Measurements from ENCODE around the gene SEPTIN11.
A peak's percentile ranks its signal among the peaks of the same experiment; 100 is the strongest.

SEPTIN11 gene

DNA sequence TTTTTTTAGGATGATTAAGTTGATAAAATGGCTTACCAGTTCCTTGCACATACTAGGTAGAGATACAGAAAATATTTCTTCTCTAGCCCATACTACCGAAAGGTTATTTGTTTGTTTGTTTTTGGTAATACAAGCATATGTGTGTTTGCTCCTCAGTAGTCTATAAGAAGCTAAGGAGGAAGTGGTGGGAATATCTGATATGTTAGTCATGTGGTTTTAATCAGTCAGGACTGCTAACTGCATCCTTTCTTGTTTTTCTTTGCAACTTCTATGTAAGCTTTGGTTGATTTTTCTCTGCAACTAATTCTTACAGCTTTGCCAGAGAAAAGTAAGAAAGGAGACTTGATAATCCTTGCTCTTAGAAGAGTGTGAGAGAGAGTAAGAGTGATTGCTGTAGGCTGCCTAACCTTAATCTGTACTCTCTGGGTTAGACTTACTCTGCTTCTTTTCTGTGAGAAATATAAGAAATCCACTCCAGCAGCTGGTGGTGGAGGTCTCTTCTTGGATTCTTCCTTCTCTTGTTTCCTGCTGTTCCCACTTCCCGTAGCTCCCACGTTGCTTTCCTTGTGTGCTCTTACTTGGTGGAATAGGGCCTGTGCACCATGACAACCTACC lies 28.3 kb downstream of the SEPTIN11 start:
- Histone ChIP-seq H3K9me3 (no peaks in the 10 kb centered on the region), H3K4me1 (peaks cover 9% of the 10 kb centered on the region), H3K4me3 (no peak overlapping the region), H3K36me3 (replicated peaks) (no peaks in the 10 kb centered on the region; the same call in 1 of the 2 replicates), H3K27me3 (ENCODE audit: low read depth) (no peaks in the 10 kb centered on the region)
- in situ Hi-C loops (cut with MboI; ENCODE audit: low sequenced_read_pairs) = no loop called here
- no peak for DNase-seq (ENCODE audit: low spot score in 2 of 2)

DNA sequence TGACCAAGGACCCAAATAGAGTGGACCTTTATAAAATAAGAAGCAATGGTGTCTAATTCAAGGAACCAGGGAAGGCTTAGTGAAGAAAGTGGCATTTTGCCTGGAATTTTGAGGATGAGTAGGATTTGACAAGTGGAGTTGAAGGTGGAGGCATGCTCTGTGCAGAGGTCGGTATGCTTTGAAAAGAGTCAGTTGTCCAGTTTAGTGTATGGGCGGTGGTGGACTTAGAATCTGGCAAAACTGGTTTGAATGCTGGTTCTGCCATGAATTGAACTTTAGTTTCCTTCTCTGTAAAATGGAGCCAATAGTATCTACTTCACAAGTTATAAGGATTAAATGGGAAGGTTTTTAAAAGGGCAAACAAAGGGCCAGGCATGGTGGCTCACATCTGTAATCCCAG lies 29.7 kb downstream of the SEPTIN11 start:
- H3K4me3 ChIP-seq = no peak overlapping the region
- H3K9me3 ChIP-seq = no peaks in the 10 kb centered on the region
- no peaks in the 10 kb centered on the region for H3K27me3 ChIP-seq (ENCODE audit: low read depth)
- H3K36me3 ChIP-seq (replicated peaks) = peaks cover 4% of the 10 kb centered on the region
- H3K4me1 ChIP-seq = peaks cover 9% of the 10 kb centered on the region
- no peak for DNase-seq (ENCODE audit: low spot score in 2 of 2)
- in situ Hi-C loops (cut with MboI; ENCODE audit: low sequenced_read_pairs) = no loop called here

DNA sequence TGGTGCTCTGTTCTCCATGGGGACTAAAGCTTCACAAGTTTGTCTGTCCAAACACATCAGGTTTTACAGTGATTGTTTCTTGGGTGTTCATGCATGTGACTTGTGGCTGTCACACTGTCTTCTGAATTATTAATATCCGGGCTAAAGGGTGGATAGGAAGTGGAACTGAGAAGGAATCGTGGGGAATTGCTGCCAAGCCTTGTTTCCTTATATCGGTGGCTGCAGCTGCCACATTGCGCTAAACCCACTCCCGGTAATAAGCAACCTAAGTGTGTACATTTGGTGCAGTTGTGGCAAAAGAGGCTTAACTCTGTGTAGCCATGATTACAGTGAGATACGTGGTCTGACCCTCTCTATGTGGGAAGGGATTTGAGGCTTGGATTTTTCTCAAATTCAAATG lies 30.7 kb downstream of the SEPTIN11 start:
- Histone ChIP-seq H3K4me3 (no peak overlapping the region), H3K4me1 (peaks cover 9% of the 10 kb centered on the region), H3K9me3 (no peaks in the 10 kb centered on the region), H3K36me3 (replicated peaks) (peaks cover 4% of the 10 kb centered on the region), H3K27me3 (ENCODE audit: low read depth) (no peaks in the 10 kb centered on the region)
- no peak for DNase-seq (ENCODE audit: low spot score in 2 of 2)
- in situ Hi-C loops (cut with MboI; ENCODE audit: low sequenced_read_pairs) = no loop called here

DNA sequence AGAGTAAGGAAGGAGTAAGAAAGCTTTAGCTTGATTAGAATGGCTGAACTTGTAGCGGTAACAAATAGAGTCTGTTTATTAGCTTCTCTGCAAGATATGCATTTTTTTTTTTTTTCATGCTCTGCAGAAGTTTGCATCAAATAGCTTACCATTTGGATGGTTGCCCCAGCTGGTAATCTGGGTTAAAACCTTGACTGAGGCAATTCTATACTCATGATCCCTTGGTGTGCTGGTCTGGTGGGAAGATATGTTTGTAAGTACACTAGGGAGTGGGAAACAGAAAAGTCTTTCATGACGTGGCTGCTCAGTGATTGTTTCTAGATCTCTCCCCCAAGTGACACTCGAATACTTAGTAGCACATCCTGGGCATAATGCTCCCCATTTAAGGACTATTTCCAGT lies 32.1 kb downstream of the SEPTIN11 start:
- no peak overlapping the region for H3K4me3 ChIP-seq
- in situ Hi-C loops (cut with MboI; ENCODE audit: low sequenced_read_pairs) = no loop called here
- peaks cover 4% of the 10 kb centered on the region for H3K36me3 ChIP-seq (replicated peaks)
- H3K9me3 ChIP-seq = no peaks in the 10 kb centered on the region
- no peaks in the 10 kb centered on the region for H3K27me3 ChIP-seq (ENCODE audit: low read depth)
- DNase-seq (ENCODE audit: low spot score in 2 of 2) = no peak
- peaks cover 15% of the 10 kb centered on the region for H3K4me1 ChIP-seq

DNA sequence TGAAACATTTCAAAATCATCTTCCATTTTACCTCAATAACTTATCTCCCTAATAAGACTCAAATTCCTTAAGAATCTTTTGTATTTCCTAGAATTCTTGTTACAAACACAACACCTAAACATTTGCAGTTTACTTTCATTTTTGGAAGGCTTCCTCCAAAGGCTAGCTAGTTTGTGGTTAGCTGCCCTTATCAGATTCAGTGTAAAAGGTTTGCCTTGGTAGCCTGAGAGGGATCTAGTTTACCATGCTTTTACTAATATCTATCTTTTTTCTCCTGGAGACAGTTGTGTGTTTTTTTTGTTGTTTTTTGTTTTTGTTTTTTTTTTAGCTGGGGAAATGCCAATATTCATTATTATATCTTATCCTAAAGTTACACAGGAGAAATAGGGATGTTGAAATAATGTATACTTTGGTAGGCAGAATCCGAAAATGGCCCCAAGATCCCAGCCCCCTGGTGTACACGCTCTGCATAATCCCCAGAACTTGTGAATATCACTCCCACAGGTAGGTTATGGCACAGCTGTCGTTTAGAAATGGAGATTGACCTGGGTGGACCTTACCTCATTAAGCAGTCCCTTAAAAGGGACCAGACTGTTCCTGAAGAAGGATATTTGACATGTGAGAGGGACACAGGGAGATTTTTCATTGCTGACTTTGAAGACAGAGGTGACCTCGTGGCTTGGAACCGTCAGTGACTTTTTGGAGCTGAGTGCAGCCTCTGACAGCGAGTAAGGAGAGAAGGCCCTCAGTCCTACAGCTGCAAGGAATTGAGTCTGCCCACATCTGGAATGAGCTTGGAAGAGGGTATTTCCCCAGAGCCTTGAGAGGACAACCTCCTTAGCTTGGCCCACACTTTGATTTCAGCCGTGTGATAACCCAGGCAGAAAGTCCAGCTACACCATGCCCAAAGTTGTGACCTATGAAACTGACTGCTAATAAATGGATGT lies 33.4 kb downstream of the SEPTIN11 start:
- in situ Hi-C loops (cut with MboI; ENCODE audit: low sequenced_read_pairs) = no loop called here
- Histone ChIP-seq H3K4me3 (no peak overlapping the region), H3K36me3 (replicated peaks) (peaks cover 4% of the 10 kb centered on the region), H3K9me3 (no peaks in the 10 kb centered on the region), H3K4me1 (peaks cover 19% of the 10 kb centered on the region), H3K27me3 (ENCODE audit: low read depth) (no peaks in the 10 kb centered on the region)
- peak in 1 of 2 experiments; percentile 18 for DNase-seq (ENCODE audit: low spot score in 2 of 2)

DNA sequence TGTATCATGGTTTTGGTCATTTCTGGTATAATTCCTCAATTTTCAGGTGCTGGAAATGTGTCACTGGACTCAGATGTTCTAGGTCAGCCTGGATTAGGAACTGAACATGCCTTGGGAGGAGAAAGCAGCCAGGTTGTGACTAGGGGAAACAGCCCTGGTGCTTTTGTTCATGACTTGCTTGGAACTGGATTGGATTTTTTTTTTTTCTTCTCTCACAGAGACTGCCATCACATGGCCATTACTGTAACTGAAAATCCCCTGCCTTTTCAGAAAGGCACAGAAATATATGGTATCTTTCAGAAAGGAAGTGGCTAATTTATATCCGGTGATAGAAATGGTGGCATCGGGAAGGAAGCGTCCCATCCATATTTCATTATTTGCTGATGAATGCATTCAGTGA lies 34.6 kb downstream of the SEPTIN11 start:
- H3K27me3 ChIP-seq (ENCODE audit: low read depth) = no peaks in the 10 kb centered on the region
- H3K4me3 ChIP-seq = no peak overlapping the region
- in situ Hi-C loops (cut with MboI; ENCODE audit: low sequenced_read_pairs) = no loop called here
- DNase-seq (ENCODE audit: low spot score in 2 of 2) = no peak
- H3K9me3 ChIP-seq = no peaks in the 10 kb centered on the region
- H3K4me1 ChIP-seq = peaks cover 19% of the 10 kb centered on the region
- peaks cover 4% of the 10 kb centered on the region; the same call in 1 of the 2 replicates for H3K36me3 ChIP-seq (replicated peaks)

DNA sequence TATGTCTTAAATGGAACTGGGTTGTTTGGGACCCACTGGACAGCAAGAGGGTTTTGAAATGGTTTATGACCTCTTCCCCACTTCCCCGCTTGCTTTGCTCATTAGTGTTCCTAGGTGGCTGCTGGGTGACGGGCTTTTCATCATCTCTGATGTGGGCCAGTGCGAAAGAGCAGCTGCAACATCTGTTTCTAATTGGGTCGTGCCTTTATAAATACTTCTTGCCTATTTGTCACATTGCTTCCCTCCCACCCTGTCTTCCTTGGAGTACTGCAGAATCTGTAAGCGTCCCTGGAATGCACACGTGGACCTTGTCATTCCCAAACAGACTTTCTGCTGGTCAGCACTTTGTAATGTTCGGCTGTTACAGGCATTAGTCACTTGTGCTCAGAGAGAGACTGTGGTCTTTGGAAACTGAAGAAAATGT lies 35.2 kb downstream of the SEPTIN11 start:
- Histone ChIP-seq H3K36me3 (replicated peaks) (peaks cover 8% of the 10 kb centered on the region), H3K4me3 (no peak overlapping the region), H3K27me3 (ENCODE audit: low read depth) (no peaks in the 10 kb centered on the region), H3K9me3 (no peaks in the 10 kb centered on the region), H3K4me1 (peaks cover 19% of the 10 kb centered on the region)
- in situ Hi-C loops (cut with MboI; ENCODE audit: low sequenced_read_pairs) = no loop called here
- no peak for DNase-seq (ENCODE audit: low spot score in 2 of 2)

DNA sequence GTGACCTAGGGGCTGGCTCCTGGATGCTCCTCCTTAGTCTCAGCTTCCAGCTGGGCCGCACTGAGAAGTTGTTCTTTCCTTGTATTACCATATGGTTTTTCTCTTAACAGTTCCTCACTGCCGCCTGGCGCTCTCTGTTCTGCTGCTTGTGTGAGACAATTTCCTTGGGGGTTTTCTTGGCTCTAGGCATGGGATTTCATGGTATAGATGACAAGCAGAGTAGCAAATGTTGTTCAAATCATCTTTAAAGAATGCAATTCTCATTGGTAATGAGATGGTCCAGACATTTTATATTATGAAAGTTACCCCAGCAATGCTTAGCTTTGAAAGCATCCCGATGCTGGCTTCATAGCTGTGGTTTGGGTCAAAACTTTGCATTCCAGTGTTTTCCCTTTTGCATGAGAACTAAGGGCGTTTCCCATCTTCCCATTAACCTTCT lies 37.6 kb downstream of the SEPTIN11 start:
- Histone ChIP-seq H3K27me3 (ENCODE audit: low read depth) (no peaks in the 10 kb centered on the region), H3K9me3 (no peaks in the 10 kb centered on the region), H3K36me3 (replicated peaks) (peaks cover 8% of the 10 kb centered on the region), H3K4me3 (no peak overlapping the region), H3K4me1 (peaks cover 10% of the 10 kb centered on the region)
- in situ Hi-C loops (cut with MboI; ENCODE audit: low sequenced_read_pairs) = no loop called here
- DNase-seq (ENCODE audit: low spot score in 2 of 2) = no peak

DNA sequence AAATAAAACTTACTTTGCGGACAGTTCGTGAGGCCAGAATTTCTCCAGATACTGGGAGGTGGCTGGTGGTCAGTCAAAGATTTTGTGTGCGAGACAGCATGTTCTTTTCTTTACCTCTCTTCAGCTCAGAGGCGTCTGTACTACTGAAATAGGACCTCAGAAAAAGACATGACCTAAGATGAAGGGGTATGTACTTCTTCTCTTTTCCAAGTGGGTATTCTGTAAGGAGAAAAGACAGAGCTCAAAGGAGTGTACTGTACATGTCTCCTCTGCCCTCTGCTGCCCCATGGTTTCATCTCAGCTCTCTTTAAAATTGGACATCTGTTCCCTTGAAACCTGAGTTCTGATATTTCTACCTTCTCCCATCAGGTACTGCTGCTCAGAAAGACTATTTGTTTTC lies 38.1 kb downstream of the SEPTIN11 start:
- no peaks in the 10 kb centered on the region for H3K27me3 ChIP-seq (ENCODE audit: low read depth)
- DNase-seq (ENCODE audit: low spot score in 2 of 2) = no peak
- no peaks in the 10 kb centered on the region for H3K9me3 ChIP-seq
- no peak overlapping the region for H3K4me3 ChIP-seq
- peaks cover 10% of the 10 kb centered on the region for H3K4me1 ChIP-seq
- H3K36me3 ChIP-seq (replicated peaks) = peaks cover 8% of the 10 kb centered on the region
- in situ Hi-C loops (cut with MboI; ENCODE audit: low sequenced_read_pairs) = no loop called here

DNA sequence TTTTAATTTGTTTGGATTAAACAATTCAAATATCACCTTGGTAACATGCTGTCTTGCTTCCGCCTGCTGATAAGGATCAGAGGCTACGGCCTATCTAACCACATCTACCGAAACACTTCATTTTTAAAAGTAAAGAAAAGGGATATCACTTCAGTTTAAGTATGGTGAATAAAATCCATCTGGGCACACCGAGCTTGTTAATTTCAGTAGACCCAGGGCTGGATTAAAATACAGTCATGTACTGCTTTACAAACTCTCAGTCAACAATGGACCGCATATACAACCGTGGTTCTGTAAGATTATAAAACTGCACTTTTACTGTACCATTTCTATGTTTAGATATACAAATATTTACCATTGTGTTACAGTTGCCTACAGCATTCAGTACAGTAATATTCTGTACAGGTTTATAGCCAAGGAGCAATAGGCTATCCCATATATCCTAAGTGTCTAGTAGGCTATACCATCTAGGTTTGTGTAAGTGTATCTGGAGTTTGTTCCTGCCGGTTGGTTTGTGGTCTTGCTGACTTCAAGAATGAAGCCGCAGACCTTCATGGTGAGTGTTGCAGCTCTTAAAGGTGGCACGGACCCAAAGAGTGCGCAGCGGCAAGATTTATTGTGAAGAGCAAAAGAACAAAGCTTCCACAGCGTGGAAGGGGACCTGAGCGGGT lies 40.0 kb downstream of the SEPTIN11 start:
- Histone ChIP-seq H3K4me3 (no peak overlapping the region), H3K27me3 (ENCODE audit: low read depth) (no peaks in the 10 kb centered on the region), H3K9me3 (no peaks in the 10 kb centered on the region), H3K36me3 (replicated peaks) (peaks cover 4% of the 10 kb centered on the region; the same call in 1 of the 2 replicates), H3K4me1 (peaks cover 10% of the 10 kb centered on the region)
- in situ Hi-C loops (cut with MboI; ENCODE audit: low sequenced_read_pairs) = no loop called here
- DNase-seq (ENCODE audit: low spot score in 2 of 2) = no peak

DNA sequence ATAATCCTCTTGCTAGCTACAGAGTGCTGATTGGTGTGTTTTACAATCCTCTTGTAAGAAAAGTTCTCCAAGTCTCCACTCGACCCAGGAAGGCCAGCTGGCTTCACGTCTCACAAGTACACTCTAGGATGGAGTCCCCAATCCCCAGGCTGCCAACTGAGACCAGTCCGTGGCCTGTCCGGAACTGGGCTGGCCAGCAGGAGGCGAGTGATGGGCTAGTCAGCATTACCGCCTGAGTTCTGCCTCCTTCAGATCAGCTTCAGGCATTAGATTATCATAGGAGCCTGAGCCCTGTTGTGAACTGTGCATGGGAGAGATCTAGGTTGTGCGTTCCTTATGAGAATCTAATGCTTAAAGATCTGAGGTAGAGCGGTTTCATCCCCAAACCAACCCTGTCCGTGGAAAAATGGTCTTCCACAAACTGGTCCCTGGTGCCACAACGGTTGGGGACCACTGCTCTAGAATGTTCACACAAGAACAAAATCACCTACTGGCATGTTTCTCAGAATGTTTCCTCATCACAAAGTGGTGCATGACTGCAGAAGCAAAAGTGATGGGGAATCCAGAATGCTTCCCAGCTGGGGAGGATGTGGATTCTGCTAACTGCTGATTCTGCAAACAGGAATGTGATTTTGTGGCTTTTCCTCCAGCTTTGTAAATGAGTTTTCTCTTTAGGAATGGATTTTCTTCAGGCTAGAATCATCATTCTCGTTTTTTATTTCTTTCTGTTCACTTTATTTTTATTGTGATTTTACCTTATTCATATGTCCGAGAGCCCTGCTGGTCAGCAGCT lies 40.9 kb downstream of the SEPTIN11 start:
- H3K4me1 ChIP-seq = peaks cover 10% of the 10 kb centered on the region
- no peaks in the 10 kb centered on the region for H3K9me3 ChIP-seq
- no peaks in the 10 kb centered on the region for H3K27me3 ChIP-seq (ENCODE audit: low read depth)
- no peak overlapping the region for H3K4me3 ChIP-seq
- no peak for DNase-seq (ENCODE audit: low spot score in 2 of 2)
- peaks cover 4% of the 10 kb centered on the region; the same call in 1 of the 2 replicates for H3K36me3 ChIP-seq (replicated peaks)
- in situ Hi-C loops (cut with MboI; ENCODE audit: low sequenced_read_pairs) = no loop called here

DNA sequence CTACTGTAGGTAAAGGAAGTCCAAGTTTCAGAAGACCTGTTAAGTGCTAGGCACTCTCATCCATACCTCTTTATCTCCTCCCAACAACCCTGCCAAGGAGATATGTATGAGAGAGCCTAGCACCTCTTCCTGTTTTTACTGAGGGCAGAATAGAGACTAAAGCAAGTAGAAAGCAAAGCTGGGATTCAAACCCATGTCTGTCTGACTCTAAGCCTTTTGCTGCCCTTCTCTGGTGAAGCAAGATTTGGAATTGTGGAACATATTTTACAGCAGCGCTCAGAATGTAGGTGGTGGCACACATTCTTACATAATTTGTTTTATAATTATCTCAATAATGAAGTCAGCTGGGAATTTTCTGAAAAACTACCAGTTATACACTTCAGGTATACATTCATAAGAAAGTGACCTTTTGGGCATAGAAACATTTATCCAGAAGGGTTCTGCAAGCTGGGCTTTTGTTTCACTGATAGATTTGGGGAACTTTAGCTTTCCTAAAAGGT lies 41.7 kb downstream of the SEPTIN11 start:
- in situ Hi-C loops (cut with MboI; ENCODE audit: low sequenced_read_pairs) = no loop called here
- DNase-seq (ENCODE audit: low spot score in 2 of 2) = no peak
- Histone ChIP-seq H3K36me3 (replicated peaks) (peaks cover 10% of the 10 kb centered on the region; the same call in 1 of the 2 replicates), H3K4me1 (peaks cover 7% of the 10 kb centered on the region), H3K9me3 (no peaks in the 10 kb centered on the region), H3K4me3 (no peak overlapping the region), H3K27me3 (ENCODE audit: low read depth) (no peaks in the 10 kb centered on the region)

All from HAP-1 (cell line).